Measurements from ENCODE around the gene EFNA3. TPM values are rescaled to one million over a fixed set of nuclear protein-coding genes. Genes with fewer than 3 reads are reported as not detected.
A peak's percentile ranks its signal among the peaks of the same experiment; 100 is the strongest.

The EFNA3 gene
- total and polyA plus RNA-seq, 9 of the 15 experiments (the other 6 are each of a cell fraction or from before 2014, with no cell fraction given) = 0.59 to 7.9 (median 4.7) TPM

DNA sequence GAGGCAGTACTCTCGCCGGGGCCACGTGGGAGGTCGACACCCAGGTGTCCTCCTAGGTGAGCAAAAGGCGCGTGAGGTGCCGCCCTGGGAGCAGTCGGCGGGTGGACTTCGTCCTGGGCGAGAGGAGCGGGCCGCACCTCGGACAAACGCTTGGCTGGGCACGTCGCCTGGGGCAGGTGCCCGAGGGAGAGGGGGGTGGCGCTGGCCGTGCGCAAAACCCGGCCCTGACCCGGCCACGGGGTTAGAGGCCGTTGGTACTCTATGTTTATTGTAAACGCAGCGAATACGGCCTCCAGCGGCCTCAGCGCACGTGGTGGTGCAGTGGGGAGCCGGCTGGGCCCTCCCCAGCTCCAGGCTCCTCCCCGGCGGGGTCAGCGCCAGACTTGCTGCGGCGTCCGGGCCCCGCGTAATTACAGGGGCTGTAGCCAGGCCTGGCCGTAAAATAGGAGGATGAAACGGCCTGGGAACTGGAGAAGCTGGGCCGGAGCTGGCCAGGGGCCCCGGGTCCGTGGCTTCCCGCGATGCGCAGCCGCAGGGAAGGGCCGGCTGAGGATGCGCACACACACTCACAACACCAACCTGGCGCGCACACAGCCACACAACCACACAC is 47.4 kb downstream of the EFNA3 start (continued):
- TF ChIP-seq, protein P1, sequence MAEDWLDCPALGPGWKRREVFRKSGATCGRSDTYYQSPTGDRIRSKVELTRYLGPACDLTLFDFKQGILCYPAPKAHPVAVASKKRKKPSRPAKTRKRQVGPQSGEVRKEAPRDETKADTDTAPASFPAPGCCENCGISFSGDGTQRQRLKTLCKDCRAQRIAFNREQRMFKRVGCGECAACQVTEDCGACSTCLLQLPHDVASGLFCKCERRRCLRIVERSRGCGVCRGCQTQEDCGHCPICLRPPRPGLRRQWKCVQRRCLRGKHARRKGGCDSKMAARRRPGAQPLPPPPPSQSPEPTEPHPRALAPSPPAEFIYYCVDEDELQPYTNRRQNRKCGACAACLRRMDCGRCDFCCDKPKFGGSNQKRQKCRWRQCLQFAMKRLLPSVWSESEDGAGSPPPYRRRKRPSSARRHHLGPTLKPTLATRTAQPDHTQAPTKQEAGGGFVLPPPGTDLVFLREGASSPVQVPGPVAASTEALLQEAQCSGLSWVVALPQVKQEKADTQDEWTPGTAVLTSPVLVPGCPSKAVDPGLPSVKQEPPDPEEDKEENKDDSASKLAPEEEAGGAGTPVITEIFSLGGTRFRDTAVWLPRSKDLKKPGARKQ (CRISPR knock-in tag; IDR thresholded peaks at IDR 0.05) = 0 out of 2 replicates have a peak, but pooled peaks have one; percentile 47
- TF ChIP-seq, protein P2, sequence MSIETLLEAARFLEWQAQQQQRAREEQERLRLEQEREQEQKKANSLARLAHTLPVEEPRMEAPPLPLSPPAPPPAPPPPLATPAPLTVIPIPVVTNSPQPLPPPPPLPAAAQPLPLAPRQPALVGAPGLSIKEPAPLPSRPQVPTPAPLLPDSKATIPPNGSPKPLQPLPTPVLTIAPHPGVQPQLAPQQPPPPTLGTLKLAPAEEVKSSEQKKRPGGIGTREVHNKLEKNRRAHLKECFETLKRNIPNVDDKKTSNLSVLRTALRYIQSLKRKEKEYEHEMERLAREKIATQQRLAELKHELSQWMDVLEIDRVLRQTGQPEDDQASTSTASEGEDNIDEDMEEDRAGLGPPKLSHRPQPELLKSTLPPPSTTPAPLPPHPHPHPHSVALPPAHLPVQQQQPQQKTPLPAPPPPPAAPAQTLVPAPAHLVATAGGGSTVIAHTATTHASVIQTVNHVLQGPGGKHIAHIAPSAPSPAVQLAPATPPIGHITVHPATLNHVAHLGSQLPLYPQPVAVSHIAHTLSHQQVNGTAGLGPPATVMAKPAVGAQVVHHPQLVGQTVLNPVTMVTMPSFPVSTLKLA (conservative IDR thresholded peaks at IDR 0.05) = peak in 1 of 2 experiments; percentile 27; a peak in 1 of 4 replicates
- no peak for TF ChIP-seq FOXJ2 (tag; IDR thresholded peaks at IDR 0.05)
- no peak for TF ChIP-seq STAT5B (CRISPR knock-in tag; IDR thresholded peaks at IDR 0.05)

GRCh38 chr1:155126556-155127104 is 48.0 kb downstream of the EFNA3 start:
- peak overlapping the region; percentile 72 for H3K4me2 ChIP-seq (ENCODE audit: insufficient read depth, low read length)
- peak; percentile 7; the same call in 1 of the 2 replicates for TF ChIP-seq TEAD2 (tag; IDR thresholded peaks at IDR 0.05)
- no peak for TF ChIP-seq ELK3 (CRISPR knock-in tag; IDR thresholded peaks at IDR 0.05)
- no peak for TF ChIP-seq L3MBTL2 (IDR thresholded peaks at IDR 0.05)
- TF ChIP-seq, protein P3, sequence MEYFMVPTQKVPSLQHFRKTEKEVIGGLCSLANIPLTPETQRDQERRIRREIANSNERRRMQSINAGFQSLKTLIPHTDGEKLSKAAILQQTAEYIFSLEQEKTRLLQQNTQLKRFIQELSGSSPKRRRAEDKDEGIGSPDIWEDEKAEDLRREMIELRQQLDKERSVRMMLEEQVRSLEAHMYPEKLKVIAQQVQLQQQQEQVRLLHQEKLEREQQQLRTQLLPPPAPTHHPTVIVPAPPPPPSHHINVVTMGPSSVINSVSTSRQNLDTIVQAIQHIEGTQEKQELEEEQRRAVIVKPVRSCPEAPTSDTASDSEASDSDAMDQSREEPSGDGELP (CRISPR knock-in tag; IDR thresholded peaks at IDR 0.05; ENCODE audit: borderline replicate concordance) = peak; percentile 57
- TF ChIP-seq HMGN3 (IDR thresholded peaks at IDR 0.05; ENCODE audit: borderline replicate concordance, extremely low read depth, insufficient read length, low read depth, low read length) = peak; percentile 11
- no peak for TF ChIP-seq HSF4 (CRISPR knock-in tag; IDR thresholded peaks at IDR 0.05; ENCODE audit: borderline replicate concordance)
- no peak for TF ChIP-seq ZNF24 (IDR thresholded peaks at IDR 0.05)
- 0 out of 4 replicates have a peak, but pooled peaks of 1 of the 2 experiments have one; percentile 15 for TF ChIP-seq KDM1A (IDR thresholded peaks at IDR 0.05)
- TF ChIP-seq NRF1 (conservative IDR thresholded peaks at IDR 0.05 in 1 of 2, IDR thresholded peaks at IDR 0.05 in 1 of 2) = peak in 1 of 2 experiments; percentile 6; a peak in 1 of 4 replicates
- peak; percentile 32 to 86; a peak in 2 of 4 replicates for TF ChIP-seq FOXA3 (CRISPR knock-in tag; conservative IDR thresholded peaks at IDR 0.05 in 1 of 2, IDR thresholded peaks at IDR 0.05 in 1 of 2)

More at GRCh38 chr1:155126556-155127104, 48.0 kb downstream of the EFNA3 start:
- in situ Hi-C loops (cut with MboI) (no loop called here), intact Hi-C loops (cut with micrococcal nuclease) (no loop called here)
- ChIA-PET CTCF (ENCODE audit: low intra/inter-chr PET ratio) (no interaction called here), POLR2A (no interaction called here)
- Histone ChIP-seq H4K20me1 (replicated peaks; ENCODE audit: control insufficient read depth, insufficient read depth, low read length) (no peaks in the 10 kb centered on the region), H2AFZ (ENCODE audit: low read depth, low read length) (peak overlapping the region; percentile 91), H3K4me3 (no peak overlapping the region; the same call in 1 of the 2 replicates), H3K9ac (ENCODE audit: insufficient read depth in 1 of 2, low read depth in 2 of 2, low read length in 2 of 2) (peak overlapping the region in 1 of 2 experiments; percentile 94; a peak in 2 of 4 replicates), H3K27me3 (ENCODE audit: control insufficient read depth in 2 of 2, insufficient read depth in 2 of 2, low read length in 2 of 2) (no peaks in the 10 kb centered on the region), H3K9me1 (ENCODE audit: control insufficient read depth, insufficient read depth, low read length) (no peaks in the 10 kb centered on the region), H3K4me1 (replicated peaks in 1 of 2; ENCODE audit: control insufficient read depth in 2 of 2, insufficient read depth in 2 of 2, low read length in 2 of 2) (peaks cover 40 to 57% of the 10 kb centered on the region in 2 experiments), H3K79me2 (ENCODE audit: control insufficient read depth, insufficient read depth, low read length) (peaks cover 2% of the 10 kb centered on the region; the same call in 1 of the 3 replicates), H3K27ac (ENCODE audit: extremely low read depth, low read depth, low read length) (no peak overlapping the region), H3K36me3 (ENCODE audit: control insufficient read depth, insufficient read depth, low read length) (0 out of 3 replicates have a peak, but pooled peaks cover 2% of the 10 kb centered on the region), H3K9me3 (replicated peaks; ENCODE audit: control insufficient read depth, insufficient read depth, low read depth, low read length) (no peaks in the 10 kb centered on the region)
- FAIRE-seq = peak; percentile 75
- DNase-seq (ENCODE audit: extremely low read depth in 1 of 4, low spot score in 3 of 4) = peak in 3 of 4 experiments; percentile 41 to 68 (median 65)
- peak; percentile 36 for ATAC-seq
- WGBS (ENCODE audit: insufficient coverage, low coverage, missing lambda C conversion rate) = 20% methylated on average over 19 of the region's 32 CpGs
- no TSS peak for BruUV-seq (replicated peaks)
